Measurements from ENCODE around the gene WDR62.

DNA sequence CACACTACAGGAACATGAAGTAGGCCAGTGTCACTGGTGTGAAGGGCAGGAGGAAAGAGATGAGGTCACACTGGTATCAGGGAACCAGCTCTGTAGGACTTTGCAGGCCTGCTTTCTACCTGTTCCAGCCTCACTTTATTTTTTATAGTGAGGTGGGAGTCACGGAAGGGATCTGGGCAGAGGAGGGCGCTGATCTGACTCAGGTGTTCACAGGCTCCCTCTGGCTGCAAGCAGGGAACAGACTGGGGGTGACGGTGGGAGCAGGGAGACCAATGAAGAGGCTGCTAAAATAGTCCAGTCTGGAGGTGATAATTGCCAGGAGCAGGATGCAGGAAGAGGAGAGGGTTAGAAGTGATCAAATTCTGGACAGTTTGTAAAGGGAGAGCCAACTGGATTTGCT lies 3.5 kb upstream of the WDR62 start:
- TF ChIP-seq POLR2AphosphoS5 (IDR thresholded peaks at IDR 0.05) (no peak), POLR2A (IDR thresholded peaks at IDR 0.05) (no peak), EP300 (IDR thresholded peaks at IDR 0.05) (no peak)
- TF ChIP-seq, protein P1, sequence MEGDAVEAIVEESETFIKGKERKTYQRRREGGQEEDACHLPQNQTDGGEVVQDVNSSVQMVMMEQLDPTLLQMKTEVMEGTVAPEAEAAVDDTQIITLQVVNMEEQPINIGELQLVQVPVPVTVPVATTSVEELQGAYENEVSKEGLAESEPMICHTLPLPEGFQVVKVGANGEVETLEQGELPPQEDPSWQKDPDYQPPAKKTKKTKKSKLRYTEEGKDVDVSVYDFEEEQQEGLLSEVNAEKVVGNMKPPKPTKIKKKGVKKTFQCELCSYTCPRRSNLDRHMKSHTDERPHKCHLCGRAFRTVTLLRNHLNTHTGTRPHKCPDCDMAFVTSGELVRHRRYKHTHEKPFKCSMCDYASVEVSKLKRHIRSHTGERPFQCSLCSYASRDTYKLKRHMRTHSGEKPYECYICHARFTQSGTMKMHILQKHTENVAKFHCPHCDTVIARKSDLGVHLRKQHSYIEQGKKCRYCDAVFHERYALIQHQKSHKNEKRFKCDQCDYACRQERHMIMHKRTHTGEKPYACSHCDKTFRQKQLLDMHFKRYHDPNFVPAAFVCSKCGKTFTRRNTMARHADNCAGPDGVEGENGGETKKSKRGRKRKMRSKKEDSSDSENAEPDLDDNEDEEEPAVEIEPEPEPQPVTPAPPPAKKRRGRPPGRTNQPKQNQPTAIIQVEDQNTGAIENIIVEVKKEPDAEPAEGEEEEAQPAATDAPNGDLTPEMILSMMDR (IDR thresholded peaks at IDR 0.05) = peak in 3 of 4 experiments; percentile 16 to 55 (median 44)
